Suprapubic skin (tissue), 4 donors: ENCODE data around the gene IRAG1. TPM values are rescaled to one million over a fixed set of nuclear protein-coding genes. Genes with fewer than 3 reads are reported as not detected.

Experiments used
- DNase-seq, 2 donors: peaks; one replicate each; pipeline ENCODE4 v3.0.0-alpha.2; 2019; ENCODE audit warnings: low spot score in 2 of 2
- H3K27ac ChIP-seq: fragments of 200-600 bp; sonication (generic); one replicate; pipeline ENCODE4 v1.5.1; 2019
- H3K27me3 ChIP-seq: fragments of 200-600 bp; sonication (generic); one replicate; pipeline ENCODE4 v1.5.1; 2019
- H3K36me3 ChIP-seq: fragments of 200-600 bp; sonication (generic); one replicate; pipeline ENCODE4 v1.5.1; 2019
- H3K4me1 ChIP-seq: fragments of 200-600 bp; sonication (generic); one replicate; pipeline ENCODE4 v1.5.1; 2019
- H3K4me3 ChIP-seq: fragments of 200-600 bp; sonication (generic); one replicate; pipeline ENCODE4 v1.5.1; 2019; ENCODE audit warnings: mild to moderate bottlenecking
- H3K9me3 ChIP-seq: fragments of 200-600 bp; sonication (generic); one replicate; pipeline ENCODE4 v1.5.1; 2019
- EP300 ChIP-seq: sonication (generic); formaldehyde crosslinking; IDR thresholded peaks from one replicate; pipeline ENCODE4 v1.6.1; 2017; ENCODE audit warnings: antibody characterized with exemption
- POLR2A ChIP-seq, 2 donors: fragments of 450-650 bp; IDR thresholded peaks; one replicate each; pipeline ENCODE4 v1.6.1; 2017; ENCODE audit warnings: antibody characterized with exemption in 2 of 2, mild to moderate bottlenecking in 2 of 2, moderate library complexity in 2 of 2
- POLR2AphosphoS5 ChIP-seq, 3 donors: sonication (generic); formaldehyde crosslinking; IDR thresholded peaks; one replicate each; pipeline ENCODE4 v1.6.1; 2017; ENCODE audit warnings: antibody characterized with exemption in 3 of 3
- WGBS: methylation state at CpG from one replicate; pipeline ENCODE4 v1.1.5; 2018; 5-methylcytosine and 5-hydroxymethylcytosine counted together
- total RNA-seq, 4 donors: library from RNA; depleted of rRNA; stranded (reverse); fragments of >200 nt; gene quantifications; one replicate each; pipeline ENCODE4 v1.1.0, GENCODE V29; 2016
- TF ChIP-seq, protein P1 (sequence below), 2 donors: fragments of 200-600 bp in 1 of 2; fragments of 450-650 bp in 1 of 2; sonication (generic) in 1 of 2; IDR thresholded peaks; one replicate each; pipeline ENCODE4 v1.5.1; 2016 to 2019; ENCODE audit warnings: antibody characterized with exemption in 2 of 2, mild to moderate bottlenecking in 1 of 2, moderate library complexity in 1 of 2

Gene IRAG1
- total RNA-seq, 4 donors from 2014 or later = 2.9 to 4.6 (median 4.2) TPM

DNA sequence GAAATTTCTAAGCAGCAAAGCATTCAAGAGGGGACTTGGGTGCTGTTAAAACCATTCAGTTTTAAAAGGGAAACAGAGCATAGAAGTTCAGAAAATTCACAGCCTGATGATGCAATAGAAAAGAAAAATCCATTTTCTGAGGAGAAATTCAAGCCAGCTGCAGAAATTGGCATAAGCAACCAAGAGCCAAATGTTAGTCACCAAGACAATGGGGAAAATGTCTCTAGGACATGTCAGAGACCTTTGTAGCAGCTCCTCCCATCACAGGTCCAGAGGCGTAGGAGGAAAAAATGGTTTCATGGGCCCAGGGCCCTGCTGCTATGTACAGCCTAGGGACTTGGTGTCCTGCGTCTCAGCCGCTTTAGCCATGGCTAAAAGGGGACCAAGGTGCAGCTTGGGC lies 5.5 kb upstream of the IRAG1 start:
- 80% methylated on average over 3 of the region's 3 CpGs for WGBS
- no peaks in the 10 kb centered on the region for H3K4me1 ChIP-seq
- no peaks in the 10 kb centered on the region for H3K27me3 ChIP-seq
- H3K4me3 ChIP-seq = no peak overlapping the region
- H3K36me3 ChIP-seq = no peaks in the 10 kb centered on the region
- TF ChIP-seq POLR2AphosphoS5 (IDR thresholded peaks at IDR 0.05) (no peak), EP300 (no peak), POLR2A (IDR thresholded peaks at IDR 0.05) (no peak)
- TF ChIP-seq, protein P1, sequence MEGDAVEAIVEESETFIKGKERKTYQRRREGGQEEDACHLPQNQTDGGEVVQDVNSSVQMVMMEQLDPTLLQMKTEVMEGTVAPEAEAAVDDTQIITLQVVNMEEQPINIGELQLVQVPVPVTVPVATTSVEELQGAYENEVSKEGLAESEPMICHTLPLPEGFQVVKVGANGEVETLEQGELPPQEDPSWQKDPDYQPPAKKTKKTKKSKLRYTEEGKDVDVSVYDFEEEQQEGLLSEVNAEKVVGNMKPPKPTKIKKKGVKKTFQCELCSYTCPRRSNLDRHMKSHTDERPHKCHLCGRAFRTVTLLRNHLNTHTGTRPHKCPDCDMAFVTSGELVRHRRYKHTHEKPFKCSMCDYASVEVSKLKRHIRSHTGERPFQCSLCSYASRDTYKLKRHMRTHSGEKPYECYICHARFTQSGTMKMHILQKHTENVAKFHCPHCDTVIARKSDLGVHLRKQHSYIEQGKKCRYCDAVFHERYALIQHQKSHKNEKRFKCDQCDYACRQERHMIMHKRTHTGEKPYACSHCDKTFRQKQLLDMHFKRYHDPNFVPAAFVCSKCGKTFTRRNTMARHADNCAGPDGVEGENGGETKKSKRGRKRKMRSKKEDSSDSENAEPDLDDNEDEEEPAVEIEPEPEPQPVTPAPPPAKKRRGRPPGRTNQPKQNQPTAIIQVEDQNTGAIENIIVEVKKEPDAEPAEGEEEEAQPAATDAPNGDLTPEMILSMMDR (IDR thresholded peaks at IDR 0.05) = no peak
- no peaks in the 10 kb centered on the region for H3K9me3 ChIP-seq
- no peak overlapping the region for H3K27ac ChIP-seq
- DNase-seq = no peak

DNA sequence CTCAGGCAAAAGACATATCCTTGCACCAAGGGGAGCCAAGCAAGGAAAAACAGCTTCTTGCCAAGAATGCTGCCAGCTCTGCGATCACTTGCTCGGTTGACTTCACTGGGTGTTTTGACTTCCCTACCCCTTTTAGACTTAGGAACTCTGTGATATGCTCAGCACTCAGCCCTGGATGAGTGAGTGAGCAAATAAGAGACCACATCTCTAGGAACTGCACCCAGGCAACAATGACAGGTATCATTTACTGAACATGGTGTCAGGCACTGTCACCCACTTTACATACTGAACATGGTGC lies 3.7 kb upstream of the IRAG1 start:
- Histone ChIP-seq H3K36me3 (no peaks in the 10 kb centered on the region), H3K4me1 (peaks cover 4% of the 10 kb centered on the region), H3K4me3 (no peak overlapping the region), H3K27ac (peak overlapping the region; percentile 37), H3K9me3 (no peaks in the 10 kb centered on the region), H3K27me3 (no peaks in the 10 kb centered on the region)
- TF ChIP-seq, protein P1 (IDR thresholded peaks at IDR 0.05) = no peak
- TF ChIP-seq EP300 = no peak
- WGBS = 39% methylated on average over 2 of the region's 2 CpGs
- DNase-seq = no peak

DNA sequence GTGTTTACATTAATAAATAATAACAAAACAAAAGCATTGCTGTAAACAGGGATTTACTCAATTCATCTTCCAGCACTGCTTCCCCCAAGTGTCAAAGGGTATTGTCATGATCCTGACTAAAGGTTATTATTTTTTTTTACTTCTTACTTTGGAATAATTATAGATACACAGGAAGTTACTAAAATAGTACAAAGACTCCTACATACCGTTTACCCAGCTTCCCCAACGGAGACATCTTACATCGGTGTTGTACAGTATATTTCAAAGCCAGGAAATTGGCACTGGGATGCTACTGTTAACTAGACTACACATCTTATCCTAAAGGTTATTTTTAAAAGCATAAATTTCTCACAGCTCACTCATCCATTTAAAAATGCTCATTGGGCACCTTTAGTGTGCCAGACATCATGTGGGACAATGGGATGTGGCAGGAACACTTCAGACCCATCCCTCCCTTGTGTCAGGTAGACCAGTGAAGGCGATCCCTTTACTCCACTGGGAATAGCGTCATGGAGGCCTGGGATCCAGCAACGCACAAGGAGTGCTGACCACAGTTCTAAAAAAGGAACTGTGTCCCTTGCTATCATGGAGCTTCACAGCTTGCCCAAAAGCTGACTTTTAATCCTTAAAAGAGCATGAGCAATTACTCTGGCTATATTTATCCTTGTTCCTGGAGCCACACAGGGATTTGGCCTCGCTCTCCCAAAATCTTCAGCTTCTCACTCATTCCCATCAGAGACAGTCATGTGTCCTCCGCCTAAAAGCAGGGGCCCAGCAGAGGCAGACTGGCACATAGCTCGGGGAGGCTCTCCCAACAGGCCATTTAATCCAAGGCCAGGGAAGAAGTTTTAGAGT lies 3.1 kb upstream of the IRAG1 start:
- Histone ChIP-seq H3K27me3 (no peaks in the 10 kb centered on the region), H3K9me3 (no peaks in the 10 kb centered on the region), H3K4me1 (peaks cover 4% of the 10 kb centered on the region), H3K27ac (peak overlapping the region; percentile 37), H3K36me3 (no peaks in the 10 kb centered on the region), H3K4me3 (no peak overlapping the region)
- TF ChIP-seq POLR2A (IDR thresholded peaks at IDR 0.05) = no peak
- TF ChIP-seq, protein P1 (IDR thresholded peaks at IDR 0.05) = no peak
- no peak for TF ChIP-seq EP300
- no peak for TF ChIP-seq POLR2AphosphoS5 (IDR thresholded peaks at IDR 0.05)
- WGBS = 76% methylated on average over 9 of the region's 9 CpGs
- DNase-seq = no peak

DNA sequence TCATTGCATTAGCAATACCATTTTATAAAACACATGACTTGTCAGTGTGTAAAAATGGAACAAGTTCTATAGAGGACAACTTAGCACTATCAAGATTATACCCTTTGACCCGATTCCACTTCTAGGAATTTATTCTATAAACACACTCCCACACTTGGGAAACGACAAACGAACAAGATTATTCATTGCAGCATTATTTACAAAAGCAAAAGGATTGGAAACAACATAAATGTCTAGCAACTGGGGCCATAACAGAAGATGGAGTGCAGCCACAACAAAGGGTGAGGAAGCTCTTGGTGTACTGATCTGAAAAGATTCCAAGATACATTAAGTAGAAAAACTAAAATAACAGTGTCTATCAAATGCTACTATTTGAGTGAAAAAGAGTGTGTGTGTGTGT lies 2.3 kb upstream of the IRAG1 start:
- no peak for DNase-seq
- Histone ChIP-seq H3K4me1 (peaks cover 4% of the 10 kb centered on the region), H3K27ac (no peak overlapping the region), H3K36me3 (no peaks in the 10 kb centered on the region), H3K27me3 (no peaks in the 10 kb centered on the region), H3K4me3 (no peak overlapping the region), H3K9me3 (no peaks in the 10 kb centered on the region)
- TF ChIP-seq EP300 (no peak), POLR2AphosphoS5 (IDR thresholded peaks at IDR 0.05) (no peak), POLR2A (IDR thresholded peaks at IDR 0.05) (no peak)
- TF ChIP-seq, protein P1 (IDR thresholded peaks at IDR 0.05) = no peak
- 62% methylated on average over 3 of the region's 3 CpGs for WGBS

DNA sequence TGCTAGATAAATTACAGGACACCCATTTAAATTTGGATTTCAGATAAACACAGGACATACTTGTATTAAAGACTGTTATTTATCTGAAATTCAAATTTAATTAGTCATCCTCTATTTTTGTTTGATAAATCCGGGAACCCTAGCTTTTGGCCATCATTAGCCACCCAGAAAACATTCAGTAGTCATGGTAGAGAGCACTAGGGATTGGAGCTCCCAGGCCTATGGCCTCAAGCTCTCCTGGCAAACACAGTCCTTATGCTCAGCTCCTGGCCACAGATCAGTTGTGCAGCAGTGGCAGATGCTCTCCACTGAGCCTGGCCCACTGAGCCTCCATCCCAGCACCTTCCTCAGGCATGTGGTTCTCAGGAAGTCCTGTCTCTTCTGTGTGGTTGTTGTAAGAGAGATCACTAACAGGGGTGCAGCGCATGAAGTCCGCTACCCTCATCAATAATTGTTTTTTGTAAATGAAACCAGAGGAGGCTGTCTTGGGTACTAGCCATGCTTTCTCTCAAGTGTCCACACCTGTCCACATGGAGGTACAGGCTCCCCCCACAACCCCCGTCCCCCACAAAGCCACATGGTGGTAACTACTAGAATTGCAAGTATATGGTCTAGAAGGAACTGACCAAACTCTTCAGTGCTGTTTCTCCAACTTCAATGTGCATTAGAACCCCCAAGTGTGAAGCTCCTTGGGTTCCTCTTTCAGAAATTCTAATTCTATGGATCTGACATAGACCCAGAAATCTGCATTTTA lies 1.1 kb upstream of the IRAG1 start:
- Histone ChIP-seq H3K27ac (peak overlapping the region; percentile 79), H3K4me3 (no peak overlapping the region), H3K36me3 (no peaks in the 10 kb centered on the region), H3K9me3 (no peaks in the 10 kb centered on the region), H3K4me1 (peaks cover 4% of the 10 kb centered on the region), H3K27me3 (no peaks in the 10 kb centered on the region)
- TF ChIP-seq, protein P1 (IDR thresholded peaks at IDR 0.05) = no peak
- TF ChIP-seq POLR2A (IDR thresholded peaks at IDR 0.05) = no peak
- no peak for TF ChIP-seq POLR2AphosphoS5 (IDR thresholded peaks at IDR 0.05)
- TF ChIP-seq EP300 = no peak
- DNase-seq = no peak
- WGBS = 76% methylated on average over 4 of the region's 4 CpGs
